ENCODE results near the gene AVL9. TPM values are rescaled to one million over a fixed set of nuclear protein-coding genes. Genes with fewer than 3 reads are reported as not detected.

AVL9 gene
- total and polyA plus RNA-seq, 9 of the 15 experiments (the other 6 are each of a cell fraction or from before 2014, with no cell fraction given): 6.4 to 66.2 (median 30.1) TPM

GRCh38 chr7:32479574-32480200, 15.6 kb upstream of the AVL9 start (continued):
- TF ChIP-seq, protein P1, sequence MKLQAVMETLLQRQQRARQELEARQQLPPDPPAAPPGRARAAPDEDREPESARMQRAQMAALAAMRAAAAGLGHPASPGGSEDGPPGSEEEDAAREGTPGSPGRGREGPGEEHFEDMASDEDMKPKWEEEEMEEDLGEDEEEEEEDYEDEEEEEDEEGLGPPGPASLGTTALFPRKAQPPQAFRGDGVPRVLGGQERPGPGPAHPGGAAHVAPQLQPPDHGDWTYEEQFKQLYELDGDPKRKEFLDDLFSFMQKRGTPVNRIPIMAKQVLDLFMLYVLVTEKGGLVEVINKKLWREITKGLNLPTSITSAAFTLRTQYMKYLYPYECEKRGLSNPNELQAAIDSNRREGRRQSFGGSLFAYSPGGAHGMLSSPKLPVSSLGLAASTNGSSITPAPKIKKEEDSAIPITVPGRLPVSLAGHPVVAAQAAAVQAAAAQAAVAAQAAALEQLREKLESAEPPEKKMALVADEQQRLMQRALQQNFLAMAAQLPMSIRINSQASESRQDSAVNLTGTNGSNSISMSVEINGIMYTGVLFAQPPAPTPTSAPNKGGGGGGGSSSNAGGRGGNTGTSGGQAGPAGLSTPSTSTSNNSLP (IDR thresholded peaks at IDR 0.05; ENCODE audit: borderline replicate concordance, low read depth, low read length): 0 out of 2 replicates have a peak, but pooled peaks have one; percentile 68
- TF ChIP-seq THRB (CRISPR knock-in tag; conservative IDR thresholded peaks at IDR 0.05) (no peak), CEBPG (CRISPR knock-in tag; IDR thresholded peaks at IDR 0.05) (no peak), CEBPG (tag; conservative IDR thresholded peaks at IDR 0.05 in 1 of 2, IDR thresholded peaks at IDR 0.05 in 1 of 2) (no peak), PHB2 (IDR thresholded peaks at IDR 0.05; ENCODE audit: low read depth) (no peak), ZNF224 (CRISPR knock-in tag; IDR thresholded peaks at IDR 0.05) (no peak), CBX8 (IDR thresholded peaks at IDR 0.05; ENCODE audit: borderline replicate concordance, extremely low read depth, low read depth, low read length, poor library complexity, severe bottlenecking) (no peak), HLTF (IDR thresholded peaks at IDR 0.05) (no peak), KHSRP (IDR thresholded peaks at IDR 0.05) (no peak), PTBP1 (IDR thresholded peaks at IDR 0.05; ENCODE audit: low read depth, low read length) (no peak), ZNF121 (CRISPR knock-in tag; conservative IDR thresholded peaks at IDR 0.05) (no peak)
- TF ChIP-seq, protein P2, sequence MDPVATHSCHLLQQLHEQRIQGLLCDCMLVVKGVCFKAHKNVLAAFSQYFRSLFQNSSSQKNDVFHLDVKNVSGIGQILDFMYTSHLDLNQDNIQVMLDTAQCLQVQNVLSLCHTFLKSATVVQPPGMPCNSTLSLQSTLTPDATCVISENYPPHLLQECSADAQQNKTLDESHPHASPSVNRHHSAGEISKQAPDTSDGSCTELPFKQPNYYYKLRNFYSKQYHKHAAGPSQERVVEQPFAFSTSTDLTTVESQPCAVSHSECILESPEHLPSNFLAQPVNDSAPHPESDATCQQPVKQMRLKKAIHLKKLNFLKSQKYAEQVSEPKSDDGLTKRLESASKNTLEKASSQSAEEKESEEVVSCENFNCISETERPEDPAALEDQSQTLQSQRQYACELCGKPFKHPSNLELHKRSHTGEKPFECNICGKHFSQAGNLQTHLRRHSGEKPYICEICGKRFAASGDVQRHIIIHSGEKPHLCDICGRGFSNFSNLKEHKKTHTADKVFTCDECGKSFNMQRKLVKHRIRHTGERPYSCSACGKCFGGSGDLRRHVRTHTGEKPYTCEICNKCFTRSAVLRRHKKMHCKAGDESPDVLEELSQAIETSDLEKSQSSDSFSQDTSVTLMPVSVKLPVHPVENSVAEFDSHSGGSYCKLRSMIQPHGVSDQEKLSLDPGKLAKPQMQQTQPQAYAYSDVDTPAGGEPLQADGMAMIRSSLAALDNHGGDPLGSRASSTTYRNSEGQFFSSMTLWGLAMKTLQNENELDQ (CRISPR knock-in tag; IDR thresholded peaks at IDR 0.05; ENCODE audit: borderline replicate concordance): no peak
- TF ChIP-seq, protein P3, sequence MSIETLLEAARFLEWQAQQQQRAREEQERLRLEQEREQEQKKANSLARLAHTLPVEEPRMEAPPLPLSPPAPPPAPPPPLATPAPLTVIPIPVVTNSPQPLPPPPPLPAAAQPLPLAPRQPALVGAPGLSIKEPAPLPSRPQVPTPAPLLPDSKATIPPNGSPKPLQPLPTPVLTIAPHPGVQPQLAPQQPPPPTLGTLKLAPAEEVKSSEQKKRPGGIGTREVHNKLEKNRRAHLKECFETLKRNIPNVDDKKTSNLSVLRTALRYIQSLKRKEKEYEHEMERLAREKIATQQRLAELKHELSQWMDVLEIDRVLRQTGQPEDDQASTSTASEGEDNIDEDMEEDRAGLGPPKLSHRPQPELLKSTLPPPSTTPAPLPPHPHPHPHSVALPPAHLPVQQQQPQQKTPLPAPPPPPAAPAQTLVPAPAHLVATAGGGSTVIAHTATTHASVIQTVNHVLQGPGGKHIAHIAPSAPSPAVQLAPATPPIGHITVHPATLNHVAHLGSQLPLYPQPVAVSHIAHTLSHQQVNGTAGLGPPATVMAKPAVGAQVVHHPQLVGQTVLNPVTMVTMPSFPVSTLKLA (conservative IDR thresholded peaks at IDR 0.05): no peak
- TF ChIP-seq, protein P4, sequence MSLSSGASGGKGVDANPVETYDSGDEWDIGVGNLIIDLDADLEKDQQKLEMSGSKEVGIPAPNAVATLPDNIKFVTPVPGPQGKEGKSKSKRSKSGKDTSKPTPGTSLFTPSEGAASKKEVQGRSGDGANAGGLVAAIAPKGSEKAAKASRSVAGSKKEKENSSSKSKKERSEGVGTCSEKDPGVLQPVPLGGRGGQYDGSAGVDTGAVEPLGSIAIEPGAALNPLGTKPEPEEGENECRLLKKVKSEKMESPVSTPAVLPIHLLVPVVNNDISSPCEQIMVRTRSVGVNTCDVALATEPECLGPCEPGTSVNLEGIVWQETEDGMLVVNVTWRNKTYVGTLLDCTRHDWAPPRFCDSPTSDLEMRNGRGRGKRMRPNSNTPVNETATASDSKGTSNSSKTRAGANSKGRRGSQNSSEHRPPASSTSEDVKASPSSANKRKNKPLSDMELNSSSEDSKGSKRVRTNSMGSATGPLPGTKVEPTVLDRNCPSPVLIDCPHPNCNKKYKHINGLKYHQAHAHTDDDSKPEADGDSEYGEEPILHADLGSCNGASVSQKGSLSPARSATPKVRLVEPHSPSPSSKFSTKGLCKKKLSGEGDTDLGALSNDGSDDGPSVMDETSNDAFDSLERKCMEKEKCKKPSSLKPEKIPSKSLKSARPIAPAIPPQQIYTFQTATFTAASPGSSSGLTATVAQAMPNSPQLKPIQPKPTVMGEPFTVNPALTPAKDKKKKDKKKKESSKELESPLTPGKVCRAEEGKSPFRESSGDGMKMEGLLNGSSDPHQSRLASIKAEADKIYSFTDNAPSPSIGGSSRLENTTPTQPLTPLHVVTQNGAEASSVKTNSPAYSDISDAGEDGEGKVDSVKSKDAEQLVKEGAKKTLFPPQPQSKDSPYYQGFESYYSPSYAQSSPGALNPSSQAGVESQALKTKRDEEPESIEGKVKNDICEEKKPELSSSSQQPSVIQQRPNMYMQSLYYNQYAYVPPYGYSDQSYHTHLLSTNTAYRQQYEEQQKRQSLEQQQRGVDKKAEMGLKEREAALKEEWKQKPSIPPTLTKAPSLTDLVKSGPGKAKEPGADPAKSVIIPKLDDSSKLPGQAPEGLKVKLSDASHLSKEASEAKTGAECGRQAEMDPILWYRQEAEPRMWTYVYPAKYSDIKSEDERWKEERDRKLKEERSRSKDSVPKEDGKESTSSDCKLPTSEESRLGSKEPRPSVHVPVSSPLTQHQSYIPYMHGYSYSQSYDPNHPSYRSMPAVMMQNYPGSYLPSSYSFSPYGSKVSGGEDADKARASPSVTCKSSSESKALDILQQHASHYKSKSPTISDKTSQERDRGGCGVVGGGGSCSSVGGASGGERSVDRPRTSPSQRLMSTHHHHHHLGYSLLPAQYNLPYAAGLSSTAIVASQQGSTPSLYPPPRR (CRISPR knock-in tag; IDR thresholded peaks at IDR 0.05; ENCODE audit: borderline replicate concordance): no peak

Measured in K562 (cell line).